SHP77 treated with DMSO at 0.1 percent for 48 hours (cell line): ENCODE results near the gene DLD.
"Not testable (repeated sequence)": the region's sequence is repeated elsewhere in the genome, so short reads cannot be mapped to it uniquely, and the experiment has no call there.

Source experiments
- DNase-seq: peaks from one replicate; lab custom pipeline; 2025; lab: John Stamatoyannopoulos, UW

Gene DLD

DNA sequence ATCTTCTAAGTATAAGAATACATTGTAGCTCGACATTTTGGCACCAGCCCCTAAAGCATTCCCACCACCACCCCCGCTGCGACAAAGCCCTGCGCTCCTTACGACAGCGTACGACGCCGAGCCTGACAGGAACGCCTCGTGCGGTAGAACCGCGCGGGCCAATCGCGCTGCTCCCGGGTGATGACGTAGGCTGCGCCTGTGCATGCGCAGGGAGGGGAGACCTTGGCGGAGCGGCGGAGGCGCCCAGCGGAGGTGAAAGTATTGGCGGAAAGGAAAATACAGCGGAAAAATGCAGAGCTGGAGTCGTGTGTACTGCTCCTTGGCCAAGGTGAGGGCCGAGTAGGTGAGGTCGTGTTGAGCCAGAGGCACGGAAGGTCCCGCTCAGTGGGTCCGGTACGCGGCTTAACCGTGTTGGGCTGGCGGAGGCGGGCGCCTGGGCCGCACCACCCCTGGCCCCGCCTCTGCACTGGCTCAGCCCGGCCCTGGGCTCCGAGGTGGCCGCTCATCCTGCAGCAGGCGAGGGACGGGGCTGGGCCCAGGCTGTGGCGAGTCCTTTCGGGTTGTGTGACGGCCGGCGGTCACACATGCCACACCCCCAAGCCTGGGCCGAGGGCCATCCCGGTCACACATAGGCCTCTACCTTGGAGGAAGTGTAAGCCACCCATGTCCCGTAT lies at the start of gene DLD:
Gene DLD, plus strand, starts transcription at position 222 of the 674 bp plus-strand sequence. Its CDS starts 68 bp downstream, at position 290.
- peak; percentile 67 for DNase-seq

DNA sequence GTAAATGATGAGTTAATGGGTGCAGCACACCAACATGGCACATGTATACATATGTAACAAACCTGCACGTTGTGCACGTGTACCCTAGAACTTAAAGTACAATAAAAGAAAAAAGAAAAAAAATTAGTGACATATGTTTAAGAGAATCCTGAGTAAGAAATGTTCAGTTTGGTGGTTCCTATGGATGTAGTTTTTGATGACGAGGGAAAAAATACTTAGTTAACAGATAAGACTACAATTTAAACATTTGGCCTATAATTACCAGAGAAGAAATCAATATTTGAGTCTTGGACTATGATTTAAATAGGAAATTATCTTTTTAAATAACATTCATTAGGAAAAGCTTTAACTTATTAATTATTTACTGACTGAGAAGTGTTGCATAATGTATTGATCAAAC lies 48.8 kb upstream of the DLD start:
- DNase-seq = no peak

GRCh38 chr7:107843184-107843583 lies 47.8 kb upstream of the DLD start:
- no peak for DNase-seq

DNA sequence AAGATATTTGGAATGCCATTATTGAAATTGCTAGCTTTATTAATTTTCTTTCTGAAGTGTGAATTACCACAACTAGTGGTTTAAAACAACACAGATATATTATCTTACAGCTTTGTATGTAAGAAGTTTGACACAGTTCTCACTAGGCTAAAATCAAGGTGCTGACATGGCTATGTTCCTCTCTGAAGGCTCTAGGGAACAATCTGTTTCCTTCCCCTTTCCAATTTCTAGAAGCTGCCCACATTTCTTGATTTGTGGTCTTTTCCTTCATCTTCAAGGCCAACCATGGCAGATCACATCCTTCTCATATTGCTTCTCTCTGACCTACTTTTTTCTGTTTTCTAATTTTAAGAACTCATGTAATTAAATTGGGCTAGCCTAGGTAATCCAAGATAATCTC lies 44.7 kb upstream of the DLD start:
- DNase-seq = no peak

- DNase-seq = no peak
Observed at GRCh38 chr7:107847168-107847835, 43.7 kb upstream of the DLD start.

DNA sequence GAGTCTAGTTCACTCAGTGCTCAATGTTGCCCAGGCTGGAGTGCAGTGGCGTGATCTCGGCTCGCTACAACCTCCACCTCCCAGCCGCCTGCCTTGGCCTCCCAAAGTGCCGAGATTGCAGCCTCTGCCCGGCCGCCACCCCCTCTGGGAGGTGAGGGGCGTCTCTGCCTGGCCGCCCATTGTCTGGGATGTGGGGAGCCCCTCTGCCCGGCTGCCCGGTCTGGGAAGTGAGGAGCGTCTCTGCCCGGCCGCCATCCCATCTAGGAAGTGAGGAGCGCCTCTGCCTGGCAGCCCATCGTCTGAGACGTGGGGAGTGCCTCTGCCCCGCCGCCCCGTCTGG lies 43.2 kb upstream of the DLD start:
- DNase-seq = not testable (repeated sequence)

DNA sequence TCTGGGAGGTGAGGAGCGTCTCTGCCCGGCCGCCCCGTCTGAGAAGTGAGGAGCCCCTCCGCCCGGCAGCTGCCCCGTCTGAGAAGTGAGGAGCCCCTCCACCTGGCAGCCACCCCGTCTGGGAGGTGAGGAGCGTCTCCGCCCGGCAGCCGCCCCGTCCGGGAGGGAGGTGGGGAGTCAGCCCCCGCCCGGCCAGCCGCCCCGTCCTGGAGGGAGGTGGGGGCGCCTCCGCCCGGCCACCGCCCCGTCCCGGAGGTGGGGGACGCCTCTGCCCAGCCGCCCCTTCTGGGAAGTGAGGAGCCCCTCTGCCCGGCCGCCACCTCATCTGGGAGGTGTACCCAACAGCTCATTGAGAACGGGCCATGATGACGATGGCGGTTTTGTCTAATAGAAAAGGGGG lies 42.8 kb upstream of the DLD start:
- not testable (repeated sequence) for DNase-seq

- no peak for DNase-seq
Observed at GRCh38 chr7:107850216-107850615, 40.8 kb upstream of the DLD start.

GRCh38 chr7:107850643-107851042 lies 40.3 kb upstream of the DLD start:
- no peak for DNase-seq

GRCh38 chr7:107854454-107854853 lies 36.5 kb upstream of the DLD start:
- DNase-seq = no peak

GRCh38 chr7:107854989-107855388 lies 36.0 kb upstream of the DLD start:
- no peak for DNase-seq

GRCh38 chr7:107856806-107857540 lies 34.0 kb upstream of the DLD start:
- no peak for DNase-seq

GRCh38 chr7:107857541-107857912 lies 33.5 kb upstream of the DLD start:
- no peak for DNase-seq

DNA sequence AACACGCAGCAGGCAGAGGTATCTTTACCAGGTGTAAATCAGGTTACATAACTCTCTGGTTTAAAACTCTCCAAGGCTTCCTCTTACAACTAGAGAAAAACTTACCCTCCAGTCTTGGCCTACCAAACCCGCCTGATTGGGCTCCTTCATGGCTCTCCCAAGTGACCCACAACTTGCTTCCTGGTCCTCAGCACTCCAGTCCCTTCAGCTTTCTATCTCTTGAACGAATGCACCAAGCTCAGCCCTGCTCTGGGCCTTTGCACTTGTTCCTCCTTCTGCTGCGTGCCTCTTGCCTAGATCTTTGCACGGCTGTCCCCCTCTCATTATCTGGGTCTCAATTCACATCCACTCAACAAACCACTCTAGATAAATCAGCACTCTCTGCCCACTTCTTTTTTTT lies 32.7 kb upstream of the DLD start:
- DNase-seq = no peak

- no peak for DNase-seq
Observed at GRCh38 chr7:107860279-107860961, 30.6 kb upstream of the DLD start.

DNA sequence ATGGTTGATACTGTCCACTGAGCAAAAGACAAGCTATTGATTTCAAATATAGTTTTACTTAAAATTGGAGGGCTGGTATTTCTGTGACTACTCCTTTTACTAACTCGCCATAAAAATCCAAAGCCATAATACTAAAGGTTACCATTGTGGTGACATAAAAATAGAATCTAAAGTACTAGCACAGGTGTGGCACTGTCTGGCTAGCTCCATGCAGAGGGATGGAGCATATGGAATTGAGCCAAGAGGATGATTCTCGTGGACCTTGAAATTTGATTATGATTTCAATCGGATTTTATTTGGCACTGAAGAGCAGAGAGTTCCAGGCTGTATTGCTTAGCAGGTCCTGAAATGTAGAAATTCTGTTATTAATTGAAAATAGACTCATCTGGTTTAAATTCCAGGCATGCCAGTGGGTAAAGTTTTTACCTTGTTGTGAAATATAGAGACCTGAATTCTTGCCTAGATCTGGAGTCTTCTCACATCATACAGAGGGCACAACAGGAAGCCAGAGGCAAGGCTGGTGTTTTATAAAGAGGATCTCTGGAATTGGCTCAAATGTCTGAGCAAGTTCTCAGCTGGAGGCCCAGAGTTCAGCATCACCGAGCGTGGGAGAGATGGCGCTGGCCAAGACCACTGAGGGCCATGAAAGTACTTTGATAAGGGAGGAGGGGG lies 29.9 kb upstream of the DLD start:
- no peak for DNase-seq

DNA sequence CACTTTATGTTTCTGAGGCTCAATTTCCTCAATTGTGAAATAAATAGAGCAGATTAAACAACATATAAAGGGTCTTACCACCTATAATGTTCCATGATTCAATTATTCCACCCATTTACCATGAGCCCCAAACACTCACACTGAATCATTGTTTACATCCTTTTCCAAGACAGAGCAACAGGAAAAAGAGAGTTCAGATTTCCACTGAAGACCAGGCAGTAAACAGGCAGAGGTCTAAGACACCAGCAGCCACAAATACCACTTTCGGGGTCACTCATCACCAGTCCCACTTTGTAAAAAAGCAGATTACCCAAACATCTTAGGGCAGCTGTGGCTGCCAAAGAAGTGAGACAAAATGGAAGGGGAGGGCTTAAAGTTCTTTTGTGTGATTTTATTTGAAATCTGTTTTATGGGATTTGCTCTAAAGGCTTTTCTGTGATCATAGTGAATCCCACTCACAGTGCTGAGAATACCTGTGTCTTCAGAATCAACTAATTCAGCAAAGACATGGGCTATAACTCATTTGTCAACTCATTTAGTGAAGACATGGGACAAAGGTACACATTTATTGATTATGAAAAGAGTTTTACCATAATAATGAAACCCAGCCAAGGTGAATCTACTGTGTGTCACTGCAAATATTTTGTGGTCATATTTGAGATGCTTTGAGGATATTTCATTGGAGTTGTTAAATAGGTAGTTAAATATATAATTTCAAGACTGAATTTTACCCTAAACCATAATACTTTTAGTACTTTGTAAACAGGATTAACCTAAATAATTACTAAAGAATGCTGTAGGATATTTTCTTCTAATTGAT lies 24.8 kb upstream of the DLD start:
- DNase-seq = no peak

GRCh38 chr7:107867858-107868466 lies 23.0 kb upstream of the DLD start:
- no peak for DNase-seq

DNA sequence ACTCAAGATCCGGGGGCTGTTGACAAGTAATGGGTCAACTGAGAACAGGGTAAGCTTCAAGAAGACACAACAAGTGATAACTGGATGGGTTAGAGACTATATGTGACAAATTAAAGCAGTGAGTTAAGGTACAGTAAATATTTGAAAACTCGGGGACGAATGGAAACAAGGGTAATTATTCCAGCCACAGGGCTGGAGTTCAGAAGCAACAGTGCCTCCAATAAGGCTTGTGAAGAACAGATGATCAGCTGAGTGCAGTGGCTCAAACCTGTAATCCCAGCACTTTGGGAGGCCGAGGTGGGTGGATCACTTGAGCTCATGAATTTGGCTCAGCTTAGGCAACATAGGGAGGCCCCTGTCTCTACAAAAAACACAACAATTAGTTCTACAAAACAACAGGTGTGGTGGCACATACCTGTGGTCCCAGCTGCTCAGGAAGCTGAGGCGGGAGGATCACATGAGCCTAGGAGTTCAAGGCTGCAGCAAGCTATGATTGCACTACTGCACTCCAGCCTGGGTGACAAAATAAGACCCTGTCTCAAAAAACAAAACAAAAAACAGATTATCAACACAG lies 20.5 kb upstream of the DLD start:
- no peak for DNase-seq

- no peak for DNase-seq
Observed at GRCh38 chr7:107874111-107874510, 16.9 kb upstream of the DLD start.
